Spleen (tissue), 7 donors: Measurements from ENCODE around the gene GLRX2.

Source experiments
- POLR2A ChIP-seq, 3 donors: fragments of 450-650 bp; IDR thresholded peaks; one replicate each; pipeline ENCODE4 v1.5.1; 2017; ENCODE audit warnings: antibody characterized with exemption in 3 of 3, mild to moderate bottlenecking in 1 of 3
- TF ChIP-seq, protein P1 (sequence below), 11 experiments: fragments of 200-600 bp in 7 of 11; fragments of 450-650 bp in 4 of 11; sonication (generic) in 4 of 11; IDR thresholded peaks in 8 of 11; conservative IDR thresholded peaks in 3 of 11; 1 replicate in 7 of 11; 2 replicates in 4 of 11; pipeline versions ENCODE4 v1.4.0 to v1.8.0; 2016 to 2021; ENCODE audit warnings: antibody characterized with exemption in 11 of 11, inconsistent platforms in 4 of 11, mild to moderate bottlenecking in 1 of 11
- donor health status: DM: no; HTN: no; CAD: no; lungs with moderate emphysema.
- donor health status: DM: no; HTN: no; CAD: no.
- donor health status: DM: no; HTN: no; CAD: no.

DNA sequence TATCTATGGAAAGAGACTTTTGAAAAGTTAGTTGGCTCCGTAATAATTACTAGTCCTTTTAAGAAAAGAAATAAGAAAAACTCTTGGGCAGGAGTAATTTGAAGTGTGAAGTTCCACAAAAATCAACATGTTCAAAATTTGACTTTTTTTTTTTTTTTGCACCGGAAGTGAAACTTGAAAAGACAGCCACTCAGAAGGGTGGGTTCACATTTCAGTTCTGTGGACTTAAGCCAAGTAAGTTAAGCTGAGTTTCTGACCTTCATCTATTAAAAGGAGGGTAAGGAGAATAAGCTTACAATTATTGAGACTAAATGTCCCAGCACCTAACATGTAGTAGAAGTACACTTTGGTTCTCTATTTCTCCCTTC, 34.8 kb downstream of the GLRX2 start:
- TF ChIP-seq, protein P1, sequence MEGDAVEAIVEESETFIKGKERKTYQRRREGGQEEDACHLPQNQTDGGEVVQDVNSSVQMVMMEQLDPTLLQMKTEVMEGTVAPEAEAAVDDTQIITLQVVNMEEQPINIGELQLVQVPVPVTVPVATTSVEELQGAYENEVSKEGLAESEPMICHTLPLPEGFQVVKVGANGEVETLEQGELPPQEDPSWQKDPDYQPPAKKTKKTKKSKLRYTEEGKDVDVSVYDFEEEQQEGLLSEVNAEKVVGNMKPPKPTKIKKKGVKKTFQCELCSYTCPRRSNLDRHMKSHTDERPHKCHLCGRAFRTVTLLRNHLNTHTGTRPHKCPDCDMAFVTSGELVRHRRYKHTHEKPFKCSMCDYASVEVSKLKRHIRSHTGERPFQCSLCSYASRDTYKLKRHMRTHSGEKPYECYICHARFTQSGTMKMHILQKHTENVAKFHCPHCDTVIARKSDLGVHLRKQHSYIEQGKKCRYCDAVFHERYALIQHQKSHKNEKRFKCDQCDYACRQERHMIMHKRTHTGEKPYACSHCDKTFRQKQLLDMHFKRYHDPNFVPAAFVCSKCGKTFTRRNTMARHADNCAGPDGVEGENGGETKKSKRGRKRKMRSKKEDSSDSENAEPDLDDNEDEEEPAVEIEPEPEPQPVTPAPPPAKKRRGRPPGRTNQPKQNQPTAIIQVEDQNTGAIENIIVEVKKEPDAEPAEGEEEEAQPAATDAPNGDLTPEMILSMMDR (IDR thresholded peaks at IDR 0.05 in 8 of 11, conservative IDR thresholded peaks at IDR 0.05 in 3 of 11) = no peak
- no peak for TF ChIP-seq POLR2A (IDR thresholded peaks at IDR 0.05)
